GM04503 (cell line): Measurements from ENCODE around the gene ITPK1.

Experiments
- DNase-seq: peaks from one replicate; pipeline ENCODE4 v3.0.0-alpha.2; 2012; ENCODE audit warnings: low read depth

ITPK1 gene

DNA sequence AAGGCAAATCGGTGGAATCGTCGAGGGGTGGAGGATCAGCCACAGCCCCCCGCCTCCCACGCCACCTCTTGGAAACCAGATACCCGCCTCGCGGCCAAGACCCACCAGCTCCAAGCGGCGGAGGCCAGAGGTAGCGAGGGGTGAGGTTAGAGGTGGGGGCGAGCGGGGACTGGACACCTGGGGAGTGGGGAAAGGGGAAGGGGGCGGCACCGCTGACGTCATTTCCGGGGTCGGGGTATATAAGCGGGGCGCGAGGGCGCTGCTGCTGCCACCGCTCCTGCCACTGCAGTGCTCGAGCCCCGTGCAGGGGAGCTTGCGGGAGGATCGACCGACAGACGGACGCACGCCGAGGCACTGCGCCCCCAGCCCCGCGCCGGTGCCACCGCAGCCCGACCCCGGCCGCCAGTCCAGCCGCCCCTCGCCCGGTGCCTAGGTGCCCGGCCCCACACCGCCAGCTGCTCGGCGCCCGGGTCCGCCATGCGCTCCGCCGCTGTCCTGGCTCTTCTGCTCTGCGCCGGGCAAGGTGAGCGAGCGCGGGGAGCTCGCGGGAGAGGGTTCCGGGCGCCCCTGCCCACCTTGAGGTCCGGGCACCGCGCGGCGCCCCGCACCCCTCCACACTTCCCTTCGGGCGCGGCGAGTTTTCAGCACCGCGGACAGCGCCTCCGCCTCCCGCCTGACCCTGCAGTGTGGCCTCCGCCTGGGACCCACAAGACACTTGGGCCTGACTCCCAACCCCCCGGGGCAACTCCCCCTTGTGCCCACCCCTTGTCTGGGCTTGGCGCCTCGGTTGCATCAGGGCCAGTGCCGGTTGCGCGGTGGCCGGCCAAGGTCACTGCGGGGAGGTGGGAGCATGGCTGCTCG is 192.6 kb downstream of the ITPK1 start, which contains the start of gene CHGA:
CHGA (plus strand) TSS at position 268 of the 861 bp plus-strand sequence; CDS start at position 478, 210 bp downstream.
- no peak for DNase-seq

- DNase-seq = no peak
These were observed 193.5 kb downstream of the ITPK1 start for GRCh38 chr14:92922155-92922735.

GRCh38 chr14:92920001-92920400 is 195.7 kb downstream of the ITPK1 start:
- no peak for DNase-seq

DNA sequence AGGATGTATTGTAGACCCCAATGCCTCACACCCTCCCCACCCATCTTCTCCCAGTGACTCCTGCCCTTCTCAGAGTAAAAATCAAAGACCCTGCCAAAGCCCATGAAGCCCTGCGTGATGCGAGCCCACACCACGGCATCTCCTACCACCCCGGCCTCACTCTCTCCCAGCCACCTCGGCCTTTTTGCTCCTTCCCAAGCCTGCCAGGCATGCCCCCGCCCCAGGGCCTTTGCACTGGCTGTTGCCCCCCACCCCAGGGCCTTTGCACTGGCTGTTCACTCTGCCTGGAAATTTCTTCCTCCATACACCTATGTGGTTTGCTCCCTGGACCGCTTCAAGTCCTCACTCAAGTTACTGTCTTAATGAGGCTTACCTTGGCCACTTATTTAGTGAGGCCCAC is 197.8 kb downstream of the ITPK1 start:
- DNase-seq = no peak

- DNase-seq = no peak
These were observed 198.4 kb downstream of the ITPK1 start for GRCh38 chr14:92917041-92917940.

- DNase-seq = no peak
These were observed 199.5 kb downstream of the ITPK1 start for GRCh38 chr14:92916201-92916600.

- DNase-seq = no peak
These were observed 201.6 kb downstream of the ITPK1 start for GRCh38 chr14:92914087-92914656.

DNA sequence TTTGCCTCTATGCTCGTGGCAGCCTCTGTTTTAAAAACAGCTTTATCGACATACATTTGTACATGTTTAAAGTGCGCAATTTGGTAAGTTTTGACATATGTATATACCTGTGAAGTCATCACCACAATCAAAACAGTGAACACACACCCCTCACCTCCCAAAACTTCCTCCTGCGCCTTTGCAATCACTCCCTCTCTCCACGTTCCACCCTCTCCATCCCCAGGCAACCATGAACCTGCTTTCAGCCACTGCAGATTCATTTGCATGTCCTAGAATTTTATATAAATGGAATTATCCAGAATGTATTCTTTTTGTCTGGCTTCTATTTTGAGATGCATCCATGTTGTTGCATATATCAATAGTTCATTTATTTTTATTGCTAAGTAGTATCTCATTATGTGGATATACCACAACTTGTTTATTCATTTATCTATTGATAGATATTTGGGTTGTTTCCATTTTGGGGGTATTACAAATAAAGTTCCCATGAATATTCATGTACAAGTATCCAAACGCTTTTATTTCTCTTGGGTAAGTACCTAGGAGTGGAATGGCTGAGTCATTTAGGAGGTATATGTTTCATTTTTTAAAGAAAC is 208.3 kb downstream of the ITPK1 start:
- no peak for DNase-seq

DNA sequence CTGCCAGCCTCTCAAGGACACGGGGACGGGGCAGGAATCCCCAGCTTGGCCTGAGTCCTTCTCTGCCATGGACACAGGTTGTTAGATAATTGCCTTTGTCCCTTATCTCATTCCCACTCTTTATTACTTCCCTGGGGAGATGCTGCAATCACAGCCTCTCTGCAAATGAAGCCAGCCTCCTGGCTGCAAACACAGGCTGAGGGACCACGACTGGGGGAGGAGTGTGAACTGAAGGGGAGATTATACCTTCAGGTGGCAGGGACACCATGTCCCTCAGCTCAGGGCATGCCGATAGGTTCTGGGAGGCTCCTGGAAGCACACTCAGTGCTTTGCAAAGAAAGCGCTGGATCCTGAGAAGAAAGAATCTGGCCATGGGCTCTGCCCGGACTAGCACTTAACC is 208.9 kb downstream of the ITPK1 start:
- DNase-seq = no peak

GRCh38 chr14:92906420-92906819 is 209.3 kb downstream of the ITPK1 start:
- no peak for DNase-seq

- no peak for DNase-seq
These were observed 210.1 kb downstream of the ITPK1 start for GRCh38 chr14:92905667-92906066.

DNA sequence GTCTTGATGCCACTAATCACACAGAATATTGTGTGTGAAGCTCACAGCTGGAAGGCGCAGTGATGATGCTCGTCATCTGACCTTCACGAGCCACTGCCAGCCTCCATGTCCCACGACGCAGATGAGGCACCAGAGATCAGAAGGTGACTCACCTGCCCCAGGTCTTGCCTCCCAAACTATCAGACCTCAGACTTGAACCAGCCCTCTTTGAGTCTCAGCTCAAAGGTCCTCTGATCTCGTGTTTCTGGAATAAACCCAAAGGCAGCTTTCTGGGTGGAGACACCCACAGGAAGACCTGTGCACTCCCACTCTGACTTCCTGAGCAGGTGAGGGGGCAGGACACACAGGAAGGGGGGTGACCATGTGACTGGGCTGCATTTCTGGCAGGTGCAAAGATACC is 212.4 kb downstream of the ITPK1 start:
- no peak for DNase-seq

DNA sequence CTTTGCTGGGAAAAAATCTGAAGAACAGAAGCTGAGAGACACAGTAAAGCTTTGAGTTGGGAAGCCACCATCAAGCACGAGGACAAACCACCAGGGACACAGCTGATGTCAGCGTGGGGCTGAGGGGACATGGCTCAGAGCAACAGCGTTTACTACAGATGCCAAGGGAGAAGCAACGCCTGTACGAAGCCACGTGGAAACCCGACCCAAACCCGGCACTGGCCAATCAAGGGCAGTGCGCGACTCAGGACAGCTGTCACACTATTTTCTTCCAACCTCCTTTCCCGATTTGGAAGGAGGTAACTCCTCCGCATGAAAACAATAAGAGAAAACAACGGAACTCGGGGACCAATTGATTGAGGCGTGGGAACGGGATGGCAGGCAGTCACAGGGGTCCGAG is 213.0 kb downstream of the ITPK1 start:
- no peak for DNase-seq

DNA sequence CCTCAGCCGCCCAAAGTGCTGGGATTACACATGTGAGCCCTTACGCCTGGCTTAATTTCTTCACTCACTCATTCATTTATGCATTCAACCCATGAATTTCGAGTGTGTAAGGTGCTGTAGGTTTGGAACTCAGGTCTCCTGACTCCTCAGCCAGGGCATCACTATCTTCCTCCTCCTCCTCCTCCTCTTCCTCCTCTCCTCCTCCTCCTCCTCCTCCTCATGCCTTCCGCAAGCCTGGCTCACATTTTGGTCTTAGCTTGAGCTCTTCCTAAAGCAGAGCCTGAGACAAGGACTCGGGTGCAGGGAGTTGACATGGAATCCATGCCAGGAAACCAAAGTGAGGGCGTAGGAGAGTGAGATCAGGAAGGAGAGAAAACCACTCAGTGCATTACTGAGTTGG is 213.5 kb downstream of the ITPK1 start:
- no peak for DNase-seq

- DNase-seq = no peak
These were observed 215.1 kb downstream of the ITPK1 start for GRCh38 chr14:92900660-92901059.

DNA sequence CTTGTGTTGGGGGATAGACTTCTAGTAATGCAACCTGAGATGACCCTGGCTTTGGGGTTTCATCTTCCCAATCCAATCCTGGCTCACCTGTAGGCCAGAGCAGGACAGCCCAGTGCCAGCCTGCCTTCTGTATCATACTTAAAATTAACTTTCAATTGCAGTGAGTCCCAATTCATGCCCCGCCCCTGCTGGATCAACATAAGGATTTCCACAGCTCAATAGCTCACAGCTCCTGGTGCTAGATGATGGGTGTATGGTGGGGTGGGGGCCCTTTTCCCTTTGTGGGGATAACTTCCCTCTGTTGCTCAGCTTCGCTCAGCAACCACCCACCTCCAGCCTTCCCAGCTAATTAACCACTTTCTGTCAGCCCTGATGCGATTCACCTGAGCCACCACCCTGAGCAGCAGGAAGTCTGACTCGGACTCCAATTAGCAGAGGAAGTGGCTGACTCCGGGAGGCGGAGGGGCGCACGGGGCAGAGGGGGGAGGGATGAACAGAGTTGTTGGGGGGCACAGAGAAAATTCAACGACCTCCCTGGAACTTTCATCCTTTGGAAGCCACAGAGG is 217.1 kb downstream of the ITPK1 start:
- DNase-seq = no peak

DNA sequence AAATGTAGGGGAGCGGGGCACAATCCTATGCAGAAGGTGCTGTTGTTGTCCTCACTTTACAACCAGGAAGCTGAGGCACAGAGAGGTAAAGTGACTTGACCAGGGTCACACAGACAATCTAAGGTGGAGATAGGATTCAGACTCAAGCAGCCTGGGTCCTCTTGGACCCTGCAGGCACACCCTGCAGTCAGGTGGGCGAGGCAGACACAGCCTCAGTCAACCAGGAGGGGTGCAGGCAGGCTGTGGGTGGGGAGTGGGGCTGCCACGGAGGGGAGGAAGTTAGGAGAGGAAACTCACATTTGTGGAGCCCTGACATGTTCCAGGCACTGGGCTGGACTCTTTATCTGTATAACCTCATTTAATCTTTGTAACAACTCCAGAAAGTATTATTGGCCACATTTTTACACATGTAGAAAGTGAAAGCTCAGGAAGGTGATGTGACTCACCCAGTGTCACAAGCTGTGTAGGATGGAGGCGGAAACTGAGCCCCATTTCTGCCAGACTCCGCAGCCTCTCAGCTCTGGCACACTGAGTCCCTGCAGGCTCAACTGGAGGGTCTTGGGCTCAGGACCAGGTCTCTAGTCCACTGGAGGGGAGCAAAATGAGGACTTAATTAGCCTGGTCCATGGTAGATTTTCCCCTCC is 217.7 kb downstream of the ITPK1 start:
- no peak for DNase-seq

- DNase-seq = no peak
These were observed 220.3 kb downstream of the ITPK1 start for GRCh38 chr14:92895352-92895878.

DNA sequence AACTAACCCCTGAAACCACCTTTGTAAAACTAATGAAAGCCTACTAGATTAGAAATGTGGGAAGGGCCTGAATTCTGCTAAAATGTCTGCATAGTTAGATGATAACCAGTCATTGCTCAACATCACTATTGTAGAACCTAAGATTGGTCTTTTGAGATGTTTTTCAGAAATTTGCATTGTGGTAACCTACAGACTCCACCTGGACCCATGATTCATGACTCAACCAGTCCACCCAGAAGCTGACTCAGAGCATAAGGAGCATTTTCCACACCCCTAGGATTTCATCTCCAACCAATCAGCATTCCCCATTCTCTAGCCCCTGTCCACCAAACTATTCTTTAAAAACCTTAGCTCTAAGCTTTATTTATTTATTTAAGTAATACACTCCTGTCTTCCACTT is 223.1 kb downstream of the ITPK1 start:
- DNase-seq = no peak

DNA sequence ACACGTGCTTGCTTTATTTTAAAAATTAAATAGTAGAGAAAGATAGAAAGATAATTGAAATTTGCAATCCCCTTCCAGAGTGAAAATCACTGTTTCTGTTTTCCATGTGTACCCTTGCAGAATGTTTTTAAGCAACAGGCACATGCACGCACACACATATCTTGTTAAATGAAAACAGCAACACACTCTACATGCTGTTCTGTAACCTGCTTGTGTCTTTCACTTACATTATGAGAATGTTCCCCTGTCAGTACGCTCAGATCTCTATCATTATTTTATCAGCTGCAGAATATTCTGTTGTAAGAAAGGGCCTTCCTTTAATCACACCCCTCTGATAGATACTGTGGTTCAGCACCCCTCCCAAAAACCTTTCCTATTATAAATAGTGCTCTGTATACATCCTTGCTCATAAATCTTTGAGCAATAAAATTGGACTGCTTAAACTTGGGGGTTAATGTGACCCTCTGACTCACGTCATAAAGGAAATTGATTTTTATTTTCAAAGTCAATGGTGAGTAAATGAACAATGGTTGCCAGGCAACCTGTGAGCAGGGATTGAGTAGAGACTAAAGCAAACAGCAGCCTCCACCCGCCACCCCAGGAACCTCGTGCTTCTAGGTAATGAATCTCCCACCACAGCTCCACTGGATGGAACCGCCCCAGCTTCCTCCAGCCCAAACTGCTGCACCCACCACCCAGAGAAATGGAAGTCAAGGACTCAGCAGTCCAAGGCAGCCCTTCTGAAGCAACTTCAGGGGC is 224.7 kb downstream of the ITPK1 start:
- DNase-seq = no peak
